HepG2 (cell line): ENCODE data around the gene POM121. TPM values are rescaled to one million over a fixed set of nuclear protein-coding genes. Genes with fewer than 3 reads are reported as not detected.

Experiments used
- ATAC-seq: fragments of 200-7000 bp; cut with Tn5 transposase; 3 replicates; pipeline ENCODE4 v1.9.1; 2020; ENCODE audit warnings: mild to moderate bottlenecking, moderate library complexity
- BruUV-seq: library from RNA; stranded (reverse); fragments of 400-500 nt; replicated peaks from 2 replicates; lab custom pipeline; 2021; lab: Mats Ljungman, UMichigan
- CTCF ChIA-PET: fragments of 300-600 bp; formaldehyde crosslinking; extraction: SDS; loops from one replicate; lab custom pipeline; 2021; ENCODE audit warnings: low total read pairs, inconsistent platforms, low intra/inter-chr PET ratio; lab: Yijun Ruan, JAX
- POLR2A ChIA-PET: fragments of 350-600 bp; sonication (Branson Sonifier 250); formaldehyde crosslinking; loops from one replicate; lab custom pipeline; 2020; ENCODE audit warnings: antibody characterized with exemption, inconsistent platforms; lab: Yijun Ruan, JAX
- DNase-seq: peaks from one replicate; pipeline ENCODE4 v3.0.0-alpha.2; 2015; ENCODE audit warnings: low spot score
- FAIRE-seq: peaks from 3 replicates; lab custom pipeline; 2011; peaks lifted over from hg19 to GRCh38; lab: Jason Lieb, UNC
- H2AFZ ChIP-seq: one replicate; pipeline ENCODE4 v1.6.1; 2011; ENCODE audit warnings: low read length, inconsistent platforms
- H3K27ac ChIP-seq: fragments of 300-600 bp; 3 replicates; pipeline ENCODE4 v1.8.0; 2011; ENCODE audit warnings: mixed run types, mild to moderate bottlenecking, mixed read lengths, low read length, inconsistent platforms; ENCODE audit not compliant: insufficient read depth; ENCODE audit errors: extremely low read length
- H3K27me3 ChIP-seq, 2 experiments: fragments of 200-600 bp in 1 of 2; 2 replicates in 1 of 2; 3 replicates in 1 of 2; pipeline versions ENCODE4 v1.6.0 to v1.8.0; 2011; ENCODE audit warnings: low read length in 2 of 2, mild to moderate bottlenecking in 2 of 2, moderate library complexity in 2 of 2, inconsistent platforms in 1 of 2; ENCODE audit not compliant: insufficient read depth in 2 of 2, control insufficient read depth in 1 of 2
- H3K36me3 ChIP-seq, 2 experiments: fragments of 200-600 bp in 1 of 2; replicated peaks in 1 of 2; 2 replicates in 1 of 2; 3 replicates in 1 of 2; pipeline versions ENCODE4 v1.5.1 to v1.8.0; 2011; ENCODE audit warnings: low read length in 2 of 2, inconsistent platforms in 1 of 2; ENCODE audit not compliant: insufficient read depth in 2 of 2, control insufficient read depth in 1 of 2
- H3K4me1 ChIP-seq: 2 replicates; pipeline ENCODE4 v1.5.1; 2012; ENCODE audit warnings: low read length, inconsistent platforms; ENCODE audit not compliant: insufficient read depth
- H3K4me2 ChIP-seq: 2 replicates; pipeline ENCODE4 v1.6.0; 2011; ENCODE audit warnings: low read depth, low read length, inconsistent platforms
- H3K4me3 ChIP-seq, 3 experiments: fragments of 200-600 bp in 1 of 3; sonication (generic), shearing (Covaris generic) in 1 of 3; replicated peaks in 1 of 3; 2 replicates each; pipeline ENCODE4 v1.5.1; 2011 to 2016; ENCODE audit warnings: low read length in 3 of 3, inconsistent platforms in 2 of 3, low read depth in 2 of 3, mild to moderate bottlenecking in 2 of 3, control low read depth in 1 of 3, mixed read lengths in 1 of 3; ENCODE audit not compliant: insufficient read depth in 1 of 3
- H3K79me2 ChIP-seq: one replicate; pipeline ENCODE4 v1.6.1; 2011; ENCODE audit warnings: low read length, inconsistent platforms; ENCODE audit not compliant: insufficient read depth
- H3K9ac ChIP-seq: 2 replicates; pipeline ENCODE4 v1.6.0; 2011; ENCODE audit warnings: mild to moderate bottlenecking, low read depth, low read length, inconsistent platforms; ENCODE audit not compliant: insufficient read depth
- H3K9me3 ChIP-seq: 2 replicates; pipeline ENCODE4 v1.5.1; 2012; ENCODE audit warnings: mild to moderate bottlenecking, low read length
- H4K20me1 ChIP-seq: 2 replicates; pipeline ENCODE4 v1.6.0; 2011; ENCODE audit warnings: inconsistent platforms, mild to moderate bottlenecking, low read length, moderate library complexity; ENCODE audit not compliant: insufficient read depth
- DRAP1 ChIP-seq: IDR thresholded peaks from 2 replicates; pipeline ENCODE4 v1.6.1; 2016; ENCODE audit warnings: missing genetic modification reagents, missing compliant biosample characterization
- IRX3 ChIP-seq: sonication (generic); formaldehyde crosslinking; IDR thresholded peaks from 2 replicates; pipeline ENCODE4 v1.8.1; 2023; ENCODE audit warnings: mild to moderate bottlenecking, low read depth, missing genetic modification reagents, borderline replicate concordance
- REL ChIP-seq: sonication (generic); formaldehyde crosslinking; conservative IDR thresholded peaks from 2 replicates; pipeline ENCODE4 v1.8.0; 2022; ENCODE audit warnings: mild to moderate bottlenecking, missing genetic modification reagents, moderate library complexity
- SP1 ChIP-seq, 2 experiments: fragments of 450-650 bp in 1 of 2; sonication (generic) in 1 of 2; formaldehyde crosslinking in 1 of 2; IDR thresholded peaks; 2 replicates each; pipeline versions ENCODE4 v1.4.0 to v1.6.1; 2016 to 2020; ENCODE audit warnings: missing genetic modification reagents in 1 of 2
- ZGPAT ChIP-seq: IDR thresholded peaks from 2 replicates; pipeline ENCODE4 v1.6.1; 2016; ENCODE audit warnings: mild to moderate bottlenecking
- ZNF350 ChIP-seq: sonication (generic); formaldehyde crosslinking; IDR thresholded peaks from 2 replicates; pipeline ENCODE4 v1.4.0; 2020; ENCODE audit warnings: mild to moderate bottlenecking, low read depth, missing genetic modification reagents, borderline replicate concordance
- ZNF484 ChIP-seq: sonication (generic); formaldehyde crosslinking; IDR thresholded peaks from 2 replicates; pipeline ENCODE4 v1.5.1; 2020; ENCODE audit warnings: mild to moderate bottlenecking, low read depth, missing genetic modification reagents, borderline replicate concordance
- ZNF75D ChIP-seq: sonication (generic); formaldehyde crosslinking; IDR thresholded peaks from 2 replicates; pipeline ENCODE4 v1.8.1; 2023; ENCODE audit warnings: missing genetic modification reagents, mild to moderate bottlenecking, borderline replicate concordance
- WGBS: methylation state at CpG from one replicate; pipeline ENCODE4 v1.1.6; 2017; ENCODE audit warnings: low lambda C conversion rate; 5-methylcytosine and 5-hydroxymethylcytosine counted together
- in situ Hi-C: cut with HindIII; loops from 2 replicates; pipeline ENCODE4 v1.10.0; 2017; ENCODE audit warnings: low pct_unique_long_range_greater_than_20kb; ENCODE audit not compliant: extremely low pct_ligation_motif_present
- intact Hi-C: fragments of 100-400 bp; cut with micrococcal nuclease; formaldehyde crosslinking; loops from one replicate; pipeline ENCODE4 v1.10.0; 2022; ENCODE audit not compliant: unreplicated experiment
- polyA plus RNA-seq, 8 experiments: library from polyadenylated mRNA; depleted of rRNA in 3 of 8; stranded (reverse) in 7 of 8; unstranded in 1 of 8; fragments of >200 nt; fragmentation: Illumina TruSeq in 4 of 8; extraction: Trizol in 4 of 8; gene quantifications; 2 replicates each; pipeline versions ENCODE4 v1.2.1 to v1.2.3, GENCODE V29; 2011 to 2016; ENCODE audit warnings: low read depth in 4 of 8, missing spikeins in 1 of 8, mixed read lengths in 1 of 8; ENCODE audit not compliant: insufficient read depth in 1 of 8
- total RNA-seq, 5 experiments: library from RNA; depleted of rRNA; stranded (reverse); fragments of >200 nt; fragmentation: Illumina TruSeq; extraction: Trizol; gene quantifications; 2 replicates each; pipeline ENCODE4 v1.2.3, GENCODE V29; 2016; ENCODE audit warnings: low read depth in 1 of 5

The POM121 gene
- total and polyA plus RNA-seq, 2 of the 13 experiments (the other 11 are each of a cell fraction or from before 2014, with no cell fraction given) = 8.4 to 10.3 TPM

DNA sequence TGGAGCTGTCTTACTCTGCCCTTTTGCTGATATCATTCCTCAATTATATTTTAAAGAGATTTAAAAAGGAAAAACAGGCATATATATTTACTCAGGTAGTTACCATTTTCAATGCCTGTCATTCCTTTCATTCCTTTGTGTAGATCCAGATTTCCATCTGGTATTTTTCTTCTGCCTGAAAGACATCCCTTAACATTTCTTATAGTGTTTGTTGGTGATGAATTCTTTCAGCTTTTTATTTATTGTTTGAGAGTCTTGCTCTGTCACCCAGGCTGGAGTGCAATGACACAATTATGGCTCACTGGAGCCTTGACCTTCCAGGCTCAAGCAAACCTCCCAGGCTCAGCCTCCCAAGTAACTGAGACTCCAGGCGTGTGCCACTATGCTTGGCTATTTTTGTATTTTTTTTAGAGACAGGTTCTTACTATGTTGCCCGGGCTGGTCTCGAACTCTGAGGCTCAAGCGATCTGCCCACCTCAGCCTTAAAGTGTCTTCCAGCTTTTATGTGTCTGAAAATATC lies 5.6 kb upstream of the POM121 start:
- H4K20me1 ChIP-seq = peaks cover 12% of the 10 kb centered on the region; the same call in 1 of the 2 replicates
- no peak overlapping the region for H3K4me2 ChIP-seq
- no peak for ATAC-seq
- in situ Hi-C loops = no loop called here
- no peaks in the 10 kb centered on the region for H3K9me3 ChIP-seq
- H3K79me2 ChIP-seq = peaks cover 61% of the 10 kb centered on the region
- peaks cover 47% of the 10 kb centered on the region for H3K4me1 ChIP-seq
- H3K9ac ChIP-seq = no peak overlapping the region
- ChIA-PET CTCF (no interaction called here), POLR2A (no interaction called here)
- H3K4me3 ChIP-seq = no peak overlapping the region
- intact Hi-C loops = no loop called here
- TF ChIP-seq ZNF350 (CRISPR knock-in tag) (no peak), IRX3 (CRISPR knock-in tag) (no peak), ZNF75D (CRISPR knock-in tag) (no peak), ZNF484 (CRISPR knock-in tag) (no peak), REL (no peak), ZGPAT (no peak), SP1 (IDR thresholded peaks at IDR 0.05) (no peak), SP1 (CRISPR knock-in tag; IDR thresholded peaks at IDR 0.05) (no peak), DRAP1 (no peak)
- TSS peak; percentile 8 for BruUV-seq
- FAIRE-seq = no peak
- H3K27me3 ChIP-seq = no peaks in the 10 kb centered on the region
- peaks cover 1 to 22% of the 10 kb centered on the region in 2 experiments; a peak in 3 of 5 replicates for H3K36me3 ChIP-seq
- H2AFZ ChIP-seq = no peak overlapping the region
- 99% methylated on average over 4 of the region's 4 CpGs for WGBS
- H3K27ac ChIP-seq = no peak overlapping the region
- DNase-seq = no peak
